Duodenal mucosa (tissue), 2 donors: ENCODE data around the gene USP47.

Experiments
- H3K27ac ChIP-seq: one replicate; pipeline ENCODE4 v1.7.0; 2013; ENCODE audit warnings: low read depth, low read length
- H3K27me3 ChIP-seq, 2 donors: one replicate each; pipeline ENCODE4 v1.7.0; 2013; ENCODE audit warnings: low read length in 2 of 2, control low read depth in 1 of 2; ENCODE audit not compliant: insufficient read depth in 2 of 2, control insufficient read depth in 1 of 2
- H3K36me3 ChIP-seq, 2 donors: one replicate each; pipeline ENCODE4 v1.7.0; 2013; ENCODE audit warnings: low read length in 2 of 2, control low read depth in 1 of 2; ENCODE audit not compliant: insufficient read depth in 2 of 2, control insufficient read depth in 1 of 2
- H3K4me1 ChIP-seq, 2 donors: one replicate each; pipeline ENCODE4 v1.7.0; 2013; ENCODE audit warnings: low read length in 2 of 2, control low read depth in 1 of 2; ENCODE audit not compliant: insufficient read depth in 2 of 2, control insufficient read depth in 1 of 2
- H3K4me3 ChIP-seq, 2 donors: one replicate each; pipeline ENCODE4 v1.7.0; 2013; ENCODE audit warnings: low read length in 2 of 2, low read depth in 1 of 2
- H3K9ac ChIP-seq, 2 donors: one replicate each; pipeline ENCODE4 v1.7.0; 2013; ENCODE audit warnings: low read length in 2 of 2, low read depth in 1 of 2
- H3K9me3 ChIP-seq, 2 donors: one replicate each; pipeline ENCODE4 v1.7.0; 2013; ENCODE audit warnings: low read length in 2 of 2, control low read depth in 1 of 2; ENCODE audit not compliant: control insufficient read depth in 1 of 2

Gene USP47

GRCh38 chr11:11929920-11930319, 88.1 kb downstream of the USP47 start:
- peaks cover 4 to 32% of the 10 kb centered on the region in 2 donors for H3K36me3 ChIP-seq
- no peak overlapping the region for H3K9ac ChIP-seq
- H3K9me3 ChIP-seq, result no peaks in the 10 kb centered on the region
- no peak overlapping the region for H3K27ac ChIP-seq
- no peaks in the 10 kb centered on the region for H3K27me3 ChIP-seq
- H3K4me1 ChIP-seq, result no peaks in the 10 kb centered on the region
- H3K4me3 ChIP-seq, result no peak overlapping the region

- H3K4me3 ChIP-seq, result no peak overlapping the region
- no peaks in the 10 kb centered on the region for H3K9me3 ChIP-seq
- H3K4me1 ChIP-seq, result no peaks in the 10 kb centered on the region
- H3K36me3 ChIP-seq, result peaks cover 5 to 40% of the 10 kb centered on the region in 2 donors
- H3K27me3 ChIP-seq, result no peaks in the 10 kb centered on the region
- no peak overlapping the region for H3K27ac ChIP-seq
- H3K9ac ChIP-seq, result no peak overlapping the region
These were observed 89.8 kb downstream of the USP47 start for GRCh38 chr11:11931461-11932055.

- no peak overlapping the region for H3K27ac ChIP-seq
- H3K4me1 ChIP-seq, result no peaks in the 10 kb centered on the region
- peaks cover 21 to 50% of the 10 kb centered on the region in 2 donors for H3K36me3 ChIP-seq
- no peak overlapping the region for H3K4me3 ChIP-seq
- H3K27me3 ChIP-seq, result no peaks in the 10 kb centered on the region
- no peaks in the 10 kb centered on the region for H3K9me3 ChIP-seq
- H3K9ac ChIP-seq, result no peak overlapping the region
These were observed 93.8 kb downstream of the USP47 start for GRCh38 chr11:11935536-11935935.

GRCh38 chr11:11937433-11937832, 95.7 kb downstream of the USP47 start:
- Histone ChIP-seq H3K36me3 (peaks cover 26 to 55% of the 10 kb centered on the region in 2 donors), H3K27me3 (no peaks in the 10 kb centered on the region), H3K4me1 (no peaks in the 10 kb centered on the region), H3K27ac (no peak overlapping the region), H3K4me3 (no peak overlapping the region), H3K9me3 (no peaks in the 10 kb centered on the region), H3K9ac (no peak overlapping the region)

- no peak overlapping the region for H3K4me3 ChIP-seq
- no peaks in the 10 kb centered on the region for H3K4me1 ChIP-seq
- H3K27ac ChIP-seq, result no peak overlapping the region
- peaks cover 31 to 59% of the 10 kb centered on the region in 2 donors for H3K36me3 ChIP-seq
- H3K27me3 ChIP-seq, result no peaks in the 10 kb centered on the region
- no peaks in the 10 kb centered on the region for H3K9me3 ChIP-seq
- no peak overlapping the region for H3K9ac ChIP-seq
These were observed 96.2 kb downstream of the USP47 start for GRCh38 chr11:11937957-11938356.

- Histone ChIP-seq H3K27me3 (no peaks in the 10 kb centered on the region), H3K27ac (no peak overlapping the region), H3K4me3 (no peak overlapping the region), H3K36me3 (peaks cover 35 to 48% of the 10 kb centered on the region in 2 donors), H3K9me3 (no peaks in the 10 kb centered on the region), H3K9ac (no peak overlapping the region), H3K4me1 (no peaks in the 10 kb centered on the region)
These were observed 98.8 kb downstream of the USP47 start for GRCh38 chr11:11940551-11940950.

GRCh38 chr11:11942668-11943067, 100.9 kb downstream of the USP47 start:
- Histone ChIP-seq H3K36me3 (peaks cover 30 to 34% of the 10 kb centered on the region in 2 donors), H3K4me1 (no peaks in the 10 kb centered on the region), H3K9ac (no peak overlapping the region), H3K27ac (no peak overlapping the region), H3K27me3 (no peaks in the 10 kb centered on the region), H3K4me3 (no peak overlapping the region), H3K9me3 (no peaks in the 10 kb centered on the region)

GRCh38 chr11:11944444-11944843, 102.7 kb downstream of the USP47 start:
- Histone ChIP-seq H3K36me3 (peaks cover 16 to 31% of the 10 kb centered on the region in 2 donors), H3K9me3 (no peaks in the 10 kb centered on the region), H3K9ac (no peak overlapping the region), H3K27ac (no peak overlapping the region), H3K27me3 (no peaks in the 10 kb centered on the region), H3K4me1 (no peaks in the 10 kb centered on the region), H3K4me3 (no peak overlapping the region)

GRCh38 chr11:11946180-11946579, 104.4 kb downstream of the USP47 start:
- Histone ChIP-seq H3K9me3 (no peaks in the 10 kb centered on the region), H3K4me3 (no peak overlapping the region), H3K4me1 (no peaks in the 10 kb centered on the region), H3K27me3 (no peaks in the 10 kb centered on the region), H3K27ac (no peak overlapping the region), H3K9ac (no peak overlapping the region), H3K36me3 (peaks cover 16 to 29% of the 10 kb centered on the region in 2 donors)

- Histone ChIP-seq H3K36me3 (peaks cover 23 to 32% of the 10 kb centered on the region in 2 donors), H3K27me3 (no peaks in the 10 kb centered on the region), H3K9ac (no peak overlapping the region), H3K9me3 (no peaks in the 10 kb centered on the region), H3K4me1 (no peaks in the 10 kb centered on the region), H3K4me3 (no peak overlapping the region), H3K27ac (no peak overlapping the region)
These were observed 105.1 kb downstream of the USP47 start for GRCh38 chr11:11946878-11947277.

GRCh38 chr11:11947825-11948224, 106.1 kb downstream of the USP47 start:
- Histone ChIP-seq H3K36me3 (peaks cover 17 to 27% of the 10 kb centered on the region in 2 donors), H3K27me3 (no peaks in the 10 kb centered on the region), H3K27ac (no peak overlapping the region), H3K4me1 (no peaks in the 10 kb centered on the region), H3K9me3 (no peaks in the 10 kb centered on the region), H3K9ac (no peak overlapping the region), H3K4me3 (no peak overlapping the region)
